ENCODE measurements around the gene DNAJB8. TPM values are rescaled to one million over a fixed set of nuclear protein-coding genes. Genes with fewer than 3 reads are reported as not detected.

DNAJB8 gene
- total RNA-seq, 1 experiment from 2014 or later, result not detected

GRCh38 chr3:128499724-128500275, 33.1 kb upstream of the DNAJB8 start:
- Histone ChIP-seq H4K91ac (ENCODE audit: insufficient read length, low read depth, low read length) (no peak overlapping the region), H3K56ac (ENCODE audit: insufficient read length, low read depth, low read length) (no peak overlapping the region), H3K4ac (ENCODE audit: low read depth, low read length) (no peak overlapping the region), H2AFZ (ENCODE audit: low read length) (no peak overlapping the region), H3K79me1 (ENCODE audit: insufficient read depth, low read depth, low read length, poor library complexity, severe bottlenecking) (no peaks in the 10 kb centered on the region), H4K5ac (ENCODE audit: insufficient read length, low read depth, low read length) (no peak overlapping the region), H4K8ac (replicated peaks; ENCODE audit: insufficient read length, low read depth, low read length) (no peak overlapping the region), H2BK20ac (ENCODE audit: low read depth, low read length, poor library complexity, severe bottlenecking) (no peak overlapping the region), H3K27me3 (ENCODE audit: insufficient read depth, low read length) (peaks cover 28% of the 10 kb centered on the region), H2BK5ac (ENCODE audit: insufficient read length, low read length) (no peak overlapping the region), H3K14ac (ENCODE audit: insufficient read depth, low read length) (no peak overlapping the region), H3K4me2 (ENCODE audit: insufficient read depth, insufficient read length, low read length) (no peak overlapping the region), H2BK15ac (ENCODE audit: low read depth, low read length) (no peak overlapping the region), H3K18ac (ENCODE audit: insufficient read length, low read depth, low read length) (no peak overlapping the region), H3K27ac (ENCODE audit: insufficient read length, low read depth, low read length) (no peak overlapping the region), H3K9ac (ENCODE audit: extremely low read depth, insufficient read length, low read length) (no peak overlapping the region), H2AK5ac (ENCODE audit: insufficient read length, low read length) (no peak overlapping the region), H3K4me1 (ENCODE audit: insufficient read depth, low read length) (no peaks in the 10 kb centered on the region), H2BK120ac (ENCODE audit: low read depth, low read length, poor library complexity, severe bottlenecking) (no peak overlapping the region), H3K23me2 (ENCODE audit: insufficient read length, low read depth, low read length, poor library complexity, severe bottlenecking) (peaks cover 5% of the 10 kb centered on the region), H3K9me3 (ENCODE audit: control insufficient read depth, low read depth, low read length) (no peaks in the 10 kb centered on the region), H4K20me1 (ENCODE audit: control insufficient read depth, insufficient read depth, insufficient read length) (no peaks in the 10 kb centered on the region), H3K79me2 (ENCODE audit: insufficient read depth, low read length) (no peaks in the 10 kb centered on the region), H3T11ph (ENCODE audit: low read length) (no peak overlapping the region), H2BK12ac (ENCODE audit: insufficient read length, low read depth, low read length) (no peak overlapping the region), H3K23ac (ENCODE audit: insufficient read length, low read depth, low read length) (no peak overlapping the region)
- Mint-ChIP-seq H3K4me1 (peaks cover 16 to 31% of the 10 kb centered on the region in 2 experiments; a peak in 3 of 4 replicates), H3K27ac (no peak overlapping the region), H3K4me3 (no peak overlapping the region), H3K27me3 (ENCODE audit: low read depth) (peaks cover 78% of the 10 kb centered on the region), H3K36me3 (ENCODE audit: insufficient read depth in 1 of 3, low read depth in 3 of 3) (no peaks in the 10 kb centered on the region; a peak in 2 of 7 replicates), H3K9me3 (peaks cover 3 to 4% of the 10 kb centered on the region in 2 experiments; a peak in 2 of 5 replicates)
- TF ChIP-seq CTCF (conservative IDR thresholded peaks at IDR 0.05), result no peak
- DNase-seq, result no peak
- no CpG with 5 or more reads among the region's 4 CpGs for WGBS (ENCODE audit: extremely low coverage, insufficient read length, low lambda C conversion rate)

Data from H9 (cell line).